ENCODE data around the gene RBM4B. TPM values are rescaled to one million over a fixed set of nuclear protein-coding genes. Genes with fewer than 3 reads are reported as not detected.

RBM4B gene
- total and polyA plus RNA-seq, 2 of the 13 experiments (the other 11 are each of a cell fraction or from before 2014, with no cell fraction given): 25.8 to 32.4 TPM

- ChIA-PET POLR2A (interaction anchor here (0.6 to 1.4 kb wide), 4 partner anchors 24 to 81 kb away, joined by 3 to 4 read pairs (median 3); partner anchors contain the start of genes RBM4 and RBM4B), CTCF (ENCODE audit: low intra/inter-chr PET ratio, low total read pairs) (no interaction called here)
- ATAC-seq (peak; percentile 19), DNase-seq (ENCODE audit: low spot score) (peak; percentile 30), FAIRE-seq (no peak)
- no peaks in the 10 kb centered on the region for H4K20me1 ChIP-seq (ENCODE audit: insufficient read depth, low read length)
- H3K79me2 ChIP-seq (ENCODE audit: insufficient read depth, low read length): no peaks in the 10 kb centered on the region
- H3K4me1 ChIP-seq (ENCODE audit: insufficient read depth, low read length): peaks cover 58% of the 10 kb centered on the region
- H3K9ac ChIP-seq (ENCODE audit: insufficient read depth, low read depth, low read length): peak overlapping the region; percentile 63
- H3K36me3 ChIP-seq (replicated peaks in 1 of 2; ENCODE audit: control insufficient read depth in 1 of 2, insufficient read depth in 2 of 2, low read length in 2 of 2): no peaks in the 10 kb centered on the region
- H3K4me2 ChIP-seq (ENCODE audit: low read depth, low read length): peak overlapping the region; percentile 92
- no peak overlapping the region for H3K27ac ChIP-seq (ENCODE audit: extremely low read length, insufficient read depth, low read length)
- TF ChIP-seq NFE2L1 (CRISPR knock-in tag; IDR thresholded peaks at IDR 0.05; ENCODE audit: borderline replicate concordance): no peak
- TF ChIP-seq TEAD3 (CRISPR knock-in tag; optimal IDR thresholded peaks at IDR 0.05; ENCODE audit: borderline replicate concordance): peak; percentile 27
- 0 out of 2 replicates have a peak, but pooled peaks have one; percentile 31 for TF ChIP-seq POGK (CRISPR knock-in tag; conservative IDR thresholded peaks at IDR 0.05)
- no peak; the same call in 1 of the 2 replicates for TF ChIP-seq CHCHD3 (CRISPR knock-in tag; IDR thresholded peaks at IDR 0.05)
- TF ChIP-seq FOSL2 (CRISPR knock-in tag; IDR thresholded peaks at IDR 0.05): 0 out of 2 replicates have a peak, but pooled peaks have one; percentile 10
- TF ChIP-seq FOXA1 (IDR thresholded peaks at IDR 0.05): peak; percentile 23; the same call in 1 of the 2 replicates
- TF ChIP-seq FOXA1 (CRISPR knock-in tag; IDR thresholded peaks at IDR 0.05): peak; percentile 71
- TF ChIP-seq MNT (IDR thresholded peaks at IDR 0.05): peak; percentile 78
- intact Hi-C loops (cut with micrococcal nuclease; ENCODE audit: unreplicated experiment) (no loop called here), in situ Hi-C loops (cut with HindIII; ENCODE audit: extremely low pct_ligation_motif_present, low pct_unique_long_range_greater_than_20kb) (no loop called here)
- BruUV-seq (replicated peaks): no TSS peak
- no peaks in the 10 kb centered on the region for H3K9me3 ChIP-seq (ENCODE audit: low read length)
- peak overlapping the region; percentile 57 to 77 (median 65) for H3K4me3 ChIP-seq (replicated peaks in 1 of 3; ENCODE audit: insufficient read depth in 1 of 3, low read depth in 2 of 3, low read length in 3 of 3)
- no peak overlapping the region for H2AFZ ChIP-seq (ENCODE audit: low read length)
- H3K27me3 ChIP-seq (ENCODE audit: control insufficient read depth in 1 of 2, insufficient read depth in 2 of 2, low read length in 2 of 2): no peaks in the 10 kb centered on the region
- WGBS (ENCODE audit: low lambda C conversion rate): 44% methylated on average over 8 of the region's 8 CpGs
Measured at GRCh38 chr11:66719111-66719872, 41.6 kb upstream of the RBM4B start.

Measured in HepG2 (cell line).